Measurements from ENCODE around the gene BMI1.

GRCh38 chr10:22343731-22344130 lies 22.8 kb downstream of the BMI1 start:
- TF ChIP-seq KLF1 (tag by site-specific recombination; IDR thresholded peaks at IDR 0.05) (no peak), ZNF626 (tag by site-specific recombination; IDR thresholded peaks at IDR 0.05) (no peak), CTCF (tag by site-specific recombination; IDR thresholded peaks at IDR 0.05) (no peak), PRDM10 (tag by site-specific recombination; IDR thresholded peaks at IDR 0.05) (no peak), KLF10 (tag by site-specific recombination; IDR thresholded peaks at IDR 0.05) (no peak), ZSCAN30 (tag by site-specific recombination; IDR thresholded peaks at IDR 0.05) (no peak), BCL11A (tag by site-specific recombination; IDR thresholded peaks at IDR 0.05; ENCODE audit: low read depth) (no peak), REST (tag by site-specific recombination; IDR thresholded peaks at IDR 0.05) (no peak), ZNF138 (tag by site-specific recombination; IDR thresholded peaks at IDR 0.05; ENCODE audit: borderline replicate concordance) (no peak), ZNF350 (tag by site-specific recombination; IDR thresholded peaks at IDR 0.05) (no peak), TCF7L2 (IDR thresholded peaks at IDR 0.05; ENCODE audit: borderline replicate concordance, low read depth, low read length) (no peak), BCL6B (tag by site-specific recombination; IDR thresholded peaks at IDR 0.05) (no peak), ZNF37A (tag by site-specific recombination; IDR thresholded peaks at IDR 0.05) (no peak)
